ENCODE data around the gene COQ7.

Gene COQ7

GRCh38 chr16:19073344-19073743, 5.9 kb downstream of the COQ7 start:
- no peak for TF ChIP-seq CTCF (IDR thresholded peaks at IDR 0.05; ENCODE audit: poor library complexity, severe bottlenecking)
- peaks cover 5% of the 10 kb centered on the region for H3K4me1 ChIP-seq (ENCODE audit: insufficient read depth, poor library complexity, severe bottlenecking)
- no peak overlapping the region for H3K27ac ChIP-seq (ENCODE audit: poor library complexity, severe bottlenecking)
- H3K36me3 ChIP-seq (ENCODE audit: low read depth): peaks cover 28% of the 10 kb centered on the region
- DNase-seq (ENCODE audit: low spot score): no peak
- H3K27me3 ChIP-seq (ENCODE audit: insufficient read depth, poor library complexity, severe bottlenecking): no peaks in the 10 kb centered on the region
- no peak for ATAC-seq (ENCODE audit: low read depth)
- H3K9me3 ChIP-seq (ENCODE audit: severe bottlenecking): no peaks in the 10 kb centered on the region
- H3K4me3 ChIP-seq (ENCODE audit: severe bottlenecking): no peak overlapping the region

- H3K27ac ChIP-seq (ENCODE audit: poor library complexity, severe bottlenecking): no peak overlapping the region
- H3K9me3 ChIP-seq (ENCODE audit: severe bottlenecking): no peaks in the 10 kb centered on the region
- peaks cover 33% of the 10 kb centered on the region for H3K36me3 ChIP-seq (ENCODE audit: low read depth)
- ATAC-seq (ENCODE audit: low read depth) (no peak), DNase-seq (ENCODE audit: low spot score) (no peak)
- no peak overlapping the region for H3K4me3 ChIP-seq (ENCODE audit: severe bottlenecking)
- H3K27me3 ChIP-seq (ENCODE audit: insufficient read depth, poor library complexity, severe bottlenecking): no peaks in the 10 kb centered on the region
- no peak for TF ChIP-seq CTCF (IDR thresholded peaks at IDR 0.05; ENCODE audit: poor library complexity, severe bottlenecking)
- H3K4me1 ChIP-seq (ENCODE audit: insufficient read depth, poor library complexity, severe bottlenecking): peaks cover 2% of the 10 kb centered on the region
Measured at GRCh38 chr16:19073863-19074262, 6.4 kb downstream of the COQ7 start.

GRCh38 chr16:19075511-19075910, 8.1 kb downstream of the COQ7 start:
- no peak overlapping the region for H3K4me3 ChIP-seq (ENCODE audit: severe bottlenecking)
- DNase-seq (ENCODE audit: low spot score): no peak
- no peaks in the 10 kb centered on the region for H3K9me3 ChIP-seq (ENCODE audit: severe bottlenecking)
- no peak for ATAC-seq (ENCODE audit: low read depth)
- TF ChIP-seq CTCF (IDR thresholded peaks at IDR 0.05; ENCODE audit: poor library complexity, severe bottlenecking): no peak
- H3K4me1 ChIP-seq (ENCODE audit: insufficient read depth, poor library complexity, severe bottlenecking): no peaks in the 10 kb centered on the region
- H3K27ac ChIP-seq (ENCODE audit: poor library complexity, severe bottlenecking): no peak overlapping the region
- H3K27me3 ChIP-seq (ENCODE audit: insufficient read depth, poor library complexity, severe bottlenecking): no peaks in the 10 kb centered on the region
- H3K36me3 ChIP-seq (ENCODE audit: low read depth): peaks cover 37% of the 10 kb centered on the region

- no peak overlapping the region for H3K27ac ChIP-seq (ENCODE audit: poor library complexity, severe bottlenecking)
- H3K4me1 ChIP-seq (ENCODE audit: insufficient read depth, poor library complexity, severe bottlenecking): no peaks in the 10 kb centered on the region
- H3K9me3 ChIP-seq (ENCODE audit: severe bottlenecking): no peaks in the 10 kb centered on the region
- DNase-seq (ENCODE audit: low spot score): no peak
- peaks cover 41% of the 10 kb centered on the region for H3K36me3 ChIP-seq (ENCODE audit: low read depth)
- TF ChIP-seq CTCF (IDR thresholded peaks at IDR 0.05; ENCODE audit: poor library complexity, severe bottlenecking): no peak
- no peak for ATAC-seq (ENCODE audit: low read depth)
- H3K4me3 ChIP-seq (ENCODE audit: severe bottlenecking): no peak overlapping the region
- H3K27me3 ChIP-seq (ENCODE audit: insufficient read depth, poor library complexity, severe bottlenecking): no peaks in the 10 kb centered on the region
Measured at GRCh38 chr16:19077879-19078278, 10.5 kb downstream of the COQ7 start.

- no peak for ATAC-seq (ENCODE audit: low read depth)
- H3K27ac ChIP-seq (ENCODE audit: poor library complexity, severe bottlenecking): no peak overlapping the region
- TF ChIP-seq CTCF (IDR thresholded peaks at IDR 0.05; ENCODE audit: poor library complexity, severe bottlenecking): no peak
- H3K27me3 ChIP-seq (ENCODE audit: insufficient read depth, poor library complexity, severe bottlenecking): no peaks in the 10 kb centered on the region
- no peak for DNase-seq (ENCODE audit: low spot score)
- no peaks in the 10 kb centered on the region for H3K9me3 ChIP-seq (ENCODE audit: severe bottlenecking)
- peaks cover 13% of the 10 kb centered on the region for H3K36me3 ChIP-seq (ENCODE audit: low read depth)
- no peak overlapping the region for H3K4me3 ChIP-seq (ENCODE audit: severe bottlenecking)
- no peaks in the 10 kb centered on the region for H3K4me1 ChIP-seq (ENCODE audit: insufficient read depth, poor library complexity, severe bottlenecking)
Measured at GRCh38 chr16:19083670-19084069, 16.3 kb downstream of the COQ7 start.

All from RWPE2 (cell line).